HUES48 (cell line): ENCODE measurements around the gene TSTD2.

Experiments used
- H3K27ac ChIP-seq: one replicate; pipeline ENCODE4 v1.7.0; 2013; ENCODE audit warnings: low read depth, low read length, inconsistent platforms
- H3K27me3 ChIP-seq: 2 replicates; pipeline ENCODE4 v1.6.1; 2013; ENCODE audit warnings: mild to moderate bottlenecking, low read length; ENCODE audit not compliant: control insufficient read depth, insufficient read depth
- H3K36me3 ChIP-seq: 2 replicates; pipeline ENCODE4 v1.6.1; 2013; ENCODE audit warnings: low read length; ENCODE audit not compliant: control insufficient read depth, insufficient read depth
- H3K4me1 ChIP-seq: 2 replicates; pipeline ENCODE4 v1.6.1; 2013; ENCODE audit warnings: mild to moderate bottlenecking, low read length; ENCODE audit not compliant: control insufficient read depth, insufficient read depth
- H3K4me3 ChIP-seq: 2 replicates; pipeline ENCODE4 v1.5.1; 2013; ENCODE audit warnings: mild to moderate bottlenecking, low read depth, low read length
- H3K9ac ChIP-seq: 2 replicates; pipeline ENCODE4 v1.6.1; 2013; ENCODE audit warnings: mild to moderate bottlenecking, low read depth, low read length, moderate library complexity
- H3K9me3 ChIP-seq: 2 replicates; pipeline ENCODE4 v1.6.1; 2013; ENCODE audit warnings: low read length; ENCODE audit not compliant: control insufficient read depth, insufficient read depth

TSTD2 gene

DNA sequence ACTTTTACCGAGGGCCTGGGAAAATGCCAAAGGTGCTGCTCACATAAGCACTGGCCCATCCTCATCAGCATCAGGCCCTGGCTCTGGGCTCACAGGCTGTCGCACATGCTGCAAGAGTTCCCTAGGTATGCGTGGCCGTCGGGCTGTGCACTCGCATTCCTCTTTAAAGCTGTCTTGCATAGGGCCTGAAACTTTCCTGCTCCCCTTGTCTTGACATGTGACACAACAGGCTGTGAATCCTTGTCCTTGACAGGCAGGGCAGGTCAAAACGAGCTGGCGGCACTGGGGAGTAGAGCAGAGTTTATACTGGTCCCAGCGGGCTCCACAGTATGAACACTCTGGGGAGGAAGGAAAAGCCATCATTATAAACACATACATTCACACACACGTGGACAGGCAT, 30.7 kb downstream of the TSTD2 start:
- H3K27ac ChIP-seq: no peak overlapping the region
- H3K4me1 ChIP-seq: 0 out of 2 replicates have a peak, but pooled peaks cover 2% of the 10 kb centered on the region
- H3K9me3 ChIP-seq: no peaks in the 10 kb centered on the region
- H3K27me3 ChIP-seq: no peaks in the 10 kb centered on the region
- no peak overlapping the region for H3K4me3 ChIP-seq
- peaks cover 76% of the 10 kb centered on the region for H3K36me3 ChIP-seq
- H3K9ac ChIP-seq: no peak overlapping the region

DNA sequence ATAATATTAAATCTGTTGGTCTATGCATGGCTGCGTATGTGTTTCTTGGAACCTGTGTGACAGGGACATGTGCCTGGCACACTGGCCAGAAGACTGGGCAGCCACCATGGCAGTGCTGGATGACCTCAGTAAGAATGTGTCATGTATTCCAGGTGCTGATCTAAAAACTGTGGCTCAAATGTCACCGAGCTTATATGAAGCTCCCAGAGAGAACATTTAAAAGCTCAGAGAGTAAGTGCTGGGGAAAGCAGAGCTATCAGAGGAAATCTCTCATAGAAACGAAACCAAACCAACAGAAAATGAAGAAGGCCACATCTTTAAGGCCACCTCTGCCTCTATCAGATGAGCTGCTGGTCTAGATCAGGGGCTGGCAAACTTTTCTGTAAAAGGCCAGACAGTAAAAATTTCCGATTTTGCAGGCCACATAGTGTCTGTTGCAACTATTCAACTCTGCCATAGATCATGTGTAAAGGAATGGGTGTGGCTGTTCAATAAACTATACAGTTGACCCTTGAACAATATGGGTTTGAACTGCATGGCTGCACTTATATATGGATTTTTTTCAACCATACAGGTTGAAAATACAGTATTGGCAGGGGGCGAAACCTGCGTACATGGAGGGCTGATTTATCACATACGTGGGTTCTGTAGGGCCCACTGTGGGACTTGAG, 31.8 kb downstream of the TSTD2 start:
- Histone ChIP-seq H3K27ac (no peak overlapping the region), H3K4me1 (0 out of 2 replicates have a peak, but pooled peaks cover 2% of the 10 kb centered on the region), H3K36me3 (peaks cover 66% of the 10 kb centered on the region), H3K9me3 (no peaks in the 10 kb centered on the region), H3K4me3 (no peak overlapping the region), H3K9ac (no peak overlapping the region), H3K27me3 (no peaks in the 10 kb centered on the region)

DNA sequence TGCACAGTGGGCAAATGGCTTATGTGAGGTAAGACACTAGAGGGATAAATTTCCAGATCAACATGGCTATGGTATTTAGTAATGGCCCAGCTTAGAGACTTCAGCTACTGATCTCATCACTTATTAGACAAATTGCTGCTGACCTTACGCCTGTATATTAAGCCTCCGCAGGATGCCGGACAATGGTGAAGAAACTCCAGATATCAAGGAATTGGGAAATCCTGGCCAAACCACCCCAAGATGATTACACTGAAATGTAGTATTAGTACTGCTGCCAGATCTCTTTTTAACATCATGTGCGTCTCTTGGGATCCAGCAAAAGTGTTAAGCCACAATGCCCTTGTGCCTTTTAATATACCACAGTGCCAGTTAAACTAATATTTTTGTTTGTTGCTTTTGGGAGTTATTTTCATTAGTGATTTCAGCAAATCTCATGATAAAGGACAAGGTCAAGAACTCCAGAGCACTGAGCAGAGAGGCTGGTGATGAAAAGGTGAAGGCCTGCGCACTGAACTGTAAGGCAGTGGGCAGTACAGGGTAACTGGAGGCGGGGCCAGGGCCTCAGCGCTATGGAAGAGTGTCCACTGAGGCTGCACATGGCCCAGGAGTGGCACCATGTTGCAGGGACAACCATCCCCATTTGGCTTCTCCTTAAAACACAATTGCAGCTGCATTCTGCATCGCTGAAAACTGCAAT, 32.5 kb downstream of the TSTD2 start:
- no peaks in the 10 kb centered on the region for H3K9me3 ChIP-seq
- H3K9ac ChIP-seq: no peak overlapping the region
- H3K27me3 ChIP-seq: no peaks in the 10 kb centered on the region
- H3K27ac ChIP-seq: no peak overlapping the region
- H3K4me3 ChIP-seq: no peak overlapping the region
- peaks cover 59% of the 10 kb centered on the region for H3K36me3 ChIP-seq
- H3K4me1 ChIP-seq: 0 out of 2 replicates have a peak, but pooled peaks cover 2% of the 10 kb centered on the region

DNA sequence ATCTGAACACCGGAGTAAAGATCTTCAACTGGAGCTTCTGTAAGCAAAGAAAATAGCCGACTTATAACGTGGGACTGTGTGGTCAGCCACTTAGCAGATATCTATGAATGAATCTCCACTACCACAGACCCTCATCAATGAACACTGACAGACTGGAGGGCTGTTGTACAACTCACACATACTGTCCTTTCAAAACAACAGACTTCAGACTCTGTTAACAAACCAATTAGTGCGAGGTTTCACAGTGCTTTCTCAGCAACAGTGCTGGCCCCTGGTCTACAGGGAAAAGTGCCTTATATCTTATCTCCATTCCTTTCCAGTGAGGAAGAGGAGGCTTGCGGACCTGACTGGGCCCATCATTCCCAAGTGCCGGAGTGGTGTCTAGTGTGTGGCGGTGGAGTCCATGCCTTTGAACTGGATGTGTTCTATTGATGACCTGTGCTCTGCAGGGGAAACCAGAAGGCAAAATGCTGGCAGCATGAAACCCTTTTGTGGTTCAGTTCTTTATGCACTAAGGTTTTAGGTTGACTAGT, 33.8 kb downstream of the TSTD2 start:
- no peak overlapping the region for H3K9ac ChIP-seq
- peaks cover 46% of the 10 kb centered on the region for H3K36me3 ChIP-seq
- H3K9me3 ChIP-seq: no peaks in the 10 kb centered on the region
- H3K27ac ChIP-seq: no peak overlapping the region
- no peak overlapping the region for H3K4me3 ChIP-seq
- H3K4me1 ChIP-seq: 0 out of 2 replicates have a peak, but pooled peaks cover 2% of the 10 kb centered on the region
- H3K27me3 ChIP-seq: no peaks in the 10 kb centered on the region

DNA sequence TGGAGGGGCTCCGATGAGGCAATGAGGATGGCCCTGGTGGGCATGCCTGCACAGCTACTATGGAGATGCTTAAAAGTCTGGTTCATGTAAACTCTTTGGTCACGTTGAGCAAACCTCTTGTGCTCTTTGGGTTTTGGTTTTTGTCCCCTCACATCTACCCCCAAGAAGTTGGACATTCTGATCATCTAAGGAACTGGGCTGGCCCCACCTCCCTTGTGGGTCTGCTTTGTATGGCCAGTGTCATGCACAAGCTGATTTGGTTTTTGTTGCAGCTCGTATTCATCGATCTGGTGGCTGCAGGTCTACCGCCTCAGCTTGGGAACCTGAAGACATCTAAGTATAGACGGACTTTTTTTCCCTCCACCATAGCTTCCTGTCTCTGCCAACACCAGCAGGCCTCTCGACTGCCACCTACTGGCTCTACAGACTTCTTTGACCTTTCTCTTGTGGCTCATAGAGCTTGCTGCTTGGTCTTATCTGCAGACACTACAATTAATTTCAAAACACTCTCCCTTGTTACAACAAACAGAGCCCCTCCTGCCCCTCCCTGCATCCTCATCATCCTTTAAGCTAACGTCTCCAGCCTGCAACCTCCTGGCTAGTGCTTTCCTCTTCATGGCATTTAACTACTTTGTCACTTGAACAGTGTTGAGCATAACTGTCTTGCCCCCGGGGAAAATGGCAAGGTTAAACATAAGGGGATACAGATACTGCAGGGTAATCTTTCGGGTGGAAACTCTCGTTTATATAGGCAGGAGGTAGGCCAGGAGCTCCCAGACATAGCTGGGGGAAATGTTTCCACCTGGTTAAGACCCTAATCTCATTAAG, 34.5 kb downstream of the TSTD2 start:
- no peaks in the 10 kb centered on the region for H3K9me3 ChIP-seq
- 0 out of 2 replicates have a peak, but pooled peaks cover 2% of the 10 kb centered on the region for H3K4me1 ChIP-seq
- H3K27me3 ChIP-seq: no peaks in the 10 kb centered on the region
- peaks cover 39% of the 10 kb centered on the region for H3K36me3 ChIP-seq
- H3K9ac ChIP-seq: no peak overlapping the region
- no peak overlapping the region for H3K27ac ChIP-seq
- no peak overlapping the region for H3K4me3 ChIP-seq

DNA sequence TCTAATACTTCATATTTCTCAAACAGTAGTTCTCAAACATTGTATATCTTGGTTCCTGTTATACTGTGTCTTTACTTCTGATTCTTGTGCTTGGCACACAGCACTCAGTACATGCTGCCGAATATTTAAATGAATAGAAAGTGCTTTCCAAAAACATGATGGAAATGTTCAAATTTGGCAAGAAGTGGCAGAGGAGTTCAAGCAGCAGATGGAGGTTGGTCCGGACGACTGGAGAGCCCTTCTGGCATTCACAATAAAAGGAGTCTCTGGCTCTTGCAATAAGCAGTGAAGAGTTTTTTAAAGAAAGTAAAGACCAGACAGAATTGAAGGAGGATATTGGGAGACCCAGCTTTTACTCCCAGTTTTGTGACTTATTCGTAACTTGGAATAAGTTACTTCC, 36.3 kb downstream of the TSTD2 start:
- H3K9ac ChIP-seq: no peak overlapping the region
- no peak overlapping the region for H3K4me3 ChIP-seq
- 0 out of 2 replicates have a peak, but pooled peaks cover 2% of the 10 kb centered on the region for H3K4me1 ChIP-seq
- H3K27ac ChIP-seq: no peak overlapping the region
- no peaks in the 10 kb centered on the region for H3K9me3 ChIP-seq
- no peaks in the 10 kb centered on the region for H3K27me3 ChIP-seq
- peaks cover 21% of the 10 kb centered on the region for H3K36me3 ChIP-seq

DNA sequence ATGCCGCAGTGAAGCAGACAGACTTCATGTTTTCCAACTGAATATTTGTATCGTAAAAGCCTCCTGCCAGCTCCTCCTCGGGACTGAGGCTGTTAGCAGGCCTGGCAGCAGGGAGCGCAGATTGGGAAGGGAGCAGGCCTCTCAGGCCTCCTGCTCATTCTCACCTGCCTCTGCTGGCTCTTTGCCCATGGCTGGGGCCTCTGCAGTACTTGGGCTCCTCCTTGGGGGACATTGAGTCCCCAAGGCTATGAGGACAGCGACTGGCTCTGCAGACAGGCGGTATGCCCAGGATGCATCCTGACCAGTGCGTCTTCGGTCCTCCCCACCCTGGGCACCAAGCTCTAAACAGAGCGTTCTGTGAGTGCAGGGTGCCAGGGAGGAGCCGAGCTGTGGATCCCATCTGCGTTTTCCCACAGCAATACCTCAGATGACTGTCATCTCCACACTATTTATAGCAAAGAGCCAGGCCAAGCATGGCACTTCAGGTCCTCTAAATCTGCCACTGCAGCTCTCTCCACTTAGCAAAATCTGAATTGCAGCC, 38.7 kb downstream of the TSTD2 start:
- H3K4me1 ChIP-seq: 0 out of 2 replicates have a peak, but pooled peaks cover 8% of the 10 kb centered on the region
- H3K9ac ChIP-seq: no peak overlapping the region
- H3K27me3 ChIP-seq: no peaks in the 10 kb centered on the region
- H3K4me3 ChIP-seq: no peak overlapping the region
- no peaks in the 10 kb centered on the region for H3K9me3 ChIP-seq
- no peaks in the 10 kb centered on the region for H3K36me3 ChIP-seq
- no peak overlapping the region for H3K27ac ChIP-seq

DNA sequence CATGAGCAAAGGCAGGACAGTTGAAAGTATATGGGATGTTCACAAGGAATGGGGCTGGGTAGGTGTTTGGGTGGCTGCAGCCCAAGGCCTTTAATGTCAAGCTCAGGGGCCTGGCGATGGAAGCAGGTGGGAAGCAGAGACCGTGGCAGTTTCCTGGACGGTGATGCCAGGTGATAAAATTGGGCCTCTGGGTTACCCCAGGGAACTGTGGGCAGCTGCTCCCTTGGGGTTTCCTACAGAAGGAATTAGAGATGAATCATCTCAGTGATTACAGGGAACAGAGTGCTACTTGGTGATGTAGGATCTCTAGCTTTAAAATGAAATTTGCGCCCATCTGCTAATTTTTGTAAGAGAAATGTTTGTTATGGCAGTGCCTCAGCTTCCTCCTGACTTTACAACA, 39.2 kb downstream of the TSTD2 start:
- Histone ChIP-seq H3K9me3 (no peaks in the 10 kb centered on the region), H3K4me3 (no peak overlapping the region), H3K4me1 (0 out of 2 replicates have a peak, but pooled peaks cover 8% of the 10 kb centered on the region), H3K27me3 (no peaks in the 10 kb centered on the region), H3K27ac (no peak overlapping the region), H3K9ac (no peak overlapping the region), H3K36me3 (no peaks in the 10 kb centered on the region)

DNA sequence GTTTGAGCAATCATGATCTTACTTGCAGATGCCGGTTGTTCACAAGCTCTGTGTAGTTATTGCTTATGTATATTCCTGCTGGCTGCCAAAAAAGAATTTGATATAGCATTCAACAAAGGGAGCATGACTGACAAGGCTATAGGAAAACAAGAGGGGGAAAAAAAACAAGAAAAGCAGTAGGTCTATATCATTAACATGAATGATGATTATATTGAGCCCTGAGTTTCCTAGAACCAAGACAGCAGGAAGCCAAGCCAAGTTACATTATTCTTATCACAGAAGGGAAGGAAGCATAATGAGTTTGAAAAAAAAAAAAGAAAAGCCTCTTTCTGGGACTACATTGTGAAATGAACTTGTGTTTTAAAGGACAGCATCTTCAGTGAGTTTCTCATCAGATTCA, 41.0 kb downstream of the TSTD2 start:
- Histone ChIP-seq H3K27ac (no peak overlapping the region), H3K9me3 (peaks cover 3% of the 10 kb centered on the region; the same call in 1 of the 2 replicates), H3K36me3 (no peaks in the 10 kb centered on the region), H3K4me3 (no peak overlapping the region), H3K4me1 (0 out of 2 replicates have a peak, but pooled peaks cover 5% of the 10 kb centered on the region), H3K9ac (no peak overlapping the region), H3K27me3 (no peaks in the 10 kb centered on the region)

DNA sequence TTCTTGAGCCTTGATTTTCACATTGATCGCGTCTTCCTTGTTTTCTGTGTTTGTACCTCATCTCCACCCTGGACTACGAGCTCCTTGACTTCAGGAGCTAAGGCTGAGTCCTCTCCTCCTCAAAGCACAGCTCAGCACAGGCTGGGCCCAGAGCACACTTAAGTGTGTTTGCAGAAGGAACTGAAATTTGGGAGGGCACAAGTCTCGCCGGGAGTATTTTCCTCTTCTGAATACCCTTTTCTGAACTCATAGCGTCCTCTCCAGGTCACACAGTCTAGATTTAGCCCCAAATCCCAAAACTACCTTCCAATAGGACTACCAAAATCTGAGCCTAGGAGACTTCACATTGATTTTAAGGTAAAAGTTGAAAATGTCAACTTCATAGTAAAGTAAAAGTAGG, 41.6 kb downstream of the TSTD2 start:
- Histone ChIP-seq H3K9me3 (peaks cover 7% of the 10 kb centered on the region; the same call in 1 of the 2 replicates), H3K4me3 (no peak overlapping the region), H3K27me3 (no peaks in the 10 kb centered on the region), H3K27ac (no peak overlapping the region), H3K36me3 (no peaks in the 10 kb centered on the region), H3K4me1 (0 out of 2 replicates have a peak, but pooled peaks cover 5% of the 10 kb centered on the region), H3K9ac (no peak overlapping the region)
